Rectal smooth muscle tissue (tissue), 1 donor: ENCODE results near the gene CLEC4A.
"Not testable (repeated sequence)": the region's sequence is repeated elsewhere in the genome, so short reads cannot be mapped to it uniquely, and the experiment has no call there.

Source experiments
- H3K27ac ChIP-seq: one replicate; pipeline ENCODE4 v1.7.0; 2013; ENCODE audit warnings: low read depth, low read length, inconsistent platforms
- H3K27me3 ChIP-seq: one replicate; pipeline ENCODE4 v1.7.0; 2013; ENCODE audit warnings: low read length; ENCODE audit not compliant: control insufficient read depth, insufficient read depth
- H3K36me3 ChIP-seq: one replicate; pipeline ENCODE4 v1.7.0; 2013; ENCODE audit warnings: low read length; ENCODE audit not compliant: control insufficient read depth, insufficient read depth
- H3K4me1 ChIP-seq: one replicate; pipeline ENCODE4 v1.7.0; 2013; ENCODE audit warnings: low read length; ENCODE audit not compliant: control insufficient read depth, insufficient read depth
- H3K4me3 ChIP-seq: one replicate; pipeline ENCODE4 v1.7.0; 2013; ENCODE audit warnings: low read length
- H3K9ac ChIP-seq: one replicate; pipeline ENCODE4 v1.7.0; 2013; ENCODE audit warnings: low read length

CLEC4A gene

GRCh38 chr12:8123124-8123912, at the start of gene CLEC4A:
TSS of gene CLEC4A (plus strand) at chr12:8123617. CDS start at chr12:8123879, 262 bp downstream.
- Histone ChIP-seq H3K36me3 (no peaks in the 10 kb centered on the region), H3K27me3 (no peaks in the 10 kb centered on the region), H3K9ac (no peak within 1 kb of the TSS), H3K27ac (no peak within 1 kb of the TSS), H3K4me3 (no peak within 1 kb of the TSS), H3K4me1 (no peaks in the 10 kb centered on the region)

- H3K27ac ChIP-seq = no peak overlapping the region
- H3K9ac ChIP-seq = no peak overlapping the region
- no peaks in the 10 kb centered on the region for H3K36me3 ChIP-seq
- H3K4me3 ChIP-seq = no peak overlapping the region
- no peaks in the 10 kb centered on the region for H3K27me3 ChIP-seq
- H3K4me1 ChIP-seq = no peaks in the 10 kb centered on the region
Measured at GRCh38 chr12:8075935-8076334, 47.5 kb upstream of the CLEC4A start.

GRCh38 chr12:8076366-8076765, 47.1 kb upstream of the CLEC4A start:
- Histone ChIP-seq H3K4me3 (no peak overlapping the region), H3K27me3 (no peaks in the 10 kb centered on the region), H3K4me1 (no peaks in the 10 kb centered on the region), H3K27ac (no peak overlapping the region), H3K36me3 (no peaks in the 10 kb centered on the region), H3K9ac (no peak overlapping the region)

GRCh38 chr12:8077207-8077606, 46.2 kb upstream of the CLEC4A start:
- Histone ChIP-seq H3K9ac (no peak overlapping the region), H3K36me3 (no peaks in the 10 kb centered on the region), H3K4me1 (no peaks in the 10 kb centered on the region), H3K27ac (no peak overlapping the region), H3K27me3 (no peaks in the 10 kb centered on the region), H3K4me3 (no peak overlapping the region)

GRCh38 chr12:8078398-8078797, 45.0 kb upstream of the CLEC4A start:
- Histone ChIP-seq H3K27me3 (no peaks in the 10 kb centered on the region), H3K27ac (no peak overlapping the region), H3K4me3 (no peak overlapping the region), H3K9ac (no peak overlapping the region), H3K4me1 (peaks cover 2% of the 10 kb centered on the region), H3K36me3 (no peaks in the 10 kb centered on the region)

GRCh38 chr12:8078916-8079315, 44.5 kb upstream of the CLEC4A start:
- no peak overlapping the region for H3K9ac ChIP-seq
- no peaks in the 10 kb centered on the region for H3K27me3 ChIP-seq
- H3K4me3 ChIP-seq = no peak overlapping the region
- H3K36me3 ChIP-seq = no peaks in the 10 kb centered on the region
- H3K4me1 ChIP-seq = peaks cover 2% of the 10 kb centered on the region
- H3K27ac ChIP-seq = no peak overlapping the region

- Histone ChIP-seq H3K27me3 (no peaks in the 10 kb centered on the region), H3K9ac (no peak overlapping the region), H3K4me3 (no peak overlapping the region), H3K27ac (no peak overlapping the region), H3K36me3 (no peaks in the 10 kb centered on the region), H3K4me1 (peaks cover 2% of the 10 kb centered on the region)
Measured at GRCh38 chr12:8080120-8080519, 43.3 kb upstream of the CLEC4A start.

GRCh38 chr12:8081251-8081920, 42.0 kb upstream of the CLEC4A start:
- Histone ChIP-seq H3K27me3 (no peaks in the 10 kb centered on the region), H3K27ac (peak overlapping the region; percentile 92), H3K9ac (peak overlapping the region; percentile 50), H3K4me3 (peak overlapping the region; percentile 98), H3K36me3 (no peaks in the 10 kb centered on the region), H3K4me1 (peaks cover 2% of the 10 kb centered on the region)

- Histone ChIP-seq H3K36me3 (no peaks in the 10 kb centered on the region), H3K9ac (peak overlapping the region; percentile 99), H3K4me3 (peak overlapping the region; percentile 98), H3K27me3 (no peaks in the 10 kb centered on the region), H3K4me1 (peaks cover 2% of the 10 kb centered on the region), H3K27ac (peak overlapping the region; percentile 92)
Measured at GRCh38 chr12:8082808-8083100, 40.7 kb upstream of the CLEC4A start.

- H3K27ac ChIP-seq, H3K9ac ChIP-seq, H3K4me3 ChIP-seq, H3K27me3 ChIP-seq, H3K4me1 ChIP-seq, H3K36me3 ChIP-seq: not testable (repeated sequence)
Measured at GRCh38 chr12:8084351-8084750, 39.1 kb upstream of the CLEC4A start.

GRCh38 chr12:8087666-8088065, 35.8 kb upstream of the CLEC4A start:
- Histone ChIP-seq H3K4me1 (peaks cover 2% of the 10 kb centered on the region), H3K9ac (no peak overlapping the region), H3K27me3 (no peaks in the 10 kb centered on the region), H3K4me3 (no peak overlapping the region), H3K27ac (no peak overlapping the region), H3K36me3 (peaks cover 22% of the 10 kb centered on the region)

GRCh38 chr12:8088574-8088973, 34.8 kb upstream of the CLEC4A start:
- H3K9ac ChIP-seq = no peak overlapping the region
- no peaks in the 10 kb centered on the region for H3K27me3 ChIP-seq
- H3K36me3 ChIP-seq = peaks cover 25% of the 10 kb centered on the region
- no peak overlapping the region for H3K27ac ChIP-seq
- H3K4me1 ChIP-seq = no peaks in the 10 kb centered on the region
- H3K4me3 ChIP-seq = no peak overlapping the region

GRCh38 chr12:8089277-8089676, 34.1 kb upstream of the CLEC4A start:
- not testable (repeated sequence) for H3K27me3 ChIP-seq, H3K27ac ChIP-seq, H3K9ac ChIP-seq, H3K4me1 ChIP-seq, H3K4me3 ChIP-seq
- peaks cover 26% of the 10 kb centered on the region for H3K36me3 ChIP-seq
